ENCODE results near the gene RSPO1.

The RSPO1 gene

GRCh38 chr1:37656881-37657280, 22.2 kb upstream of the RSPO1 start:
- DNase-seq (ENCODE audit: low read depth in 2 of 2): no peak

GRCh38 chr1:37656026-37656425, 21.3 kb upstream of the RSPO1 start:
- no peak for DNase-seq (ENCODE audit: low read depth in 2 of 2)

- DNase-seq (ENCODE audit: low read depth in 2 of 2): no peak
Observed at GRCh38 chr1:37655274-37655673, 20.6 kb upstream of the RSPO1 start.

GRCh38 chr1:37653906-37654305, 19.2 kb upstream of the RSPO1 start:
- no peak for DNase-seq (ENCODE audit: low read depth in 2 of 2)

- no peak for DNase-seq (ENCODE audit: low read depth in 2 of 2)
Observed at GRCh38 chr1:37652976-37653375, 18.3 kb upstream of the RSPO1 start.

GRCh38 chr1:37651803-37652202, 17.1 kb upstream of the RSPO1 start:
- no peak for DNase-seq (ENCODE audit: low read depth in 2 of 2)

GRCh38 chr1:37650721-37651120, 16.0 kb upstream of the RSPO1 start:
- DNase-seq (ENCODE audit: low read depth in 2 of 2): no peak

GRCh38 chr1:37650173-37650572, 15.5 kb upstream of the RSPO1 start:
- DNase-seq (ENCODE audit: low read depth in 2 of 2): no peak

- no peak for DNase-seq (ENCODE audit: low read depth in 2 of 2)
Observed at GRCh38 chr1:37647281-37647680, 12.6 kb upstream of the RSPO1 start.

- no peak for DNase-seq (ENCODE audit: low read depth in 2 of 2)
Observed at GRCh38 chr1:37641059-37641458, 6.4 kb upstream of the RSPO1 start.

GRCh38 chr1:37636435-37636834, 1.7 kb upstream of the RSPO1 start:
- DNase-seq (ENCODE audit: low read depth in 2 of 2): no peak

GRCh38 chr1:37634992-37635902, 555 bp upstream of the RSPO1 start:
- no peak for DNase-seq (ENCODE audit: low read depth in 2 of 2)

- DNase-seq (ENCODE audit: low read depth in 2 of 2): no peak
Observed at GRCh38 chr1:37633938-37634243, 801 bp downstream of the RSPO1 start.

GRCh38 chr1:37633040-37633937, 1.4 kb downstream of the RSPO1 start:
- no peak for DNase-seq (ENCODE audit: low read depth in 2 of 2)

GRCh38 chr1:37631036-37631435, 3.7 kb downstream of the RSPO1 start:
- DNase-seq (ENCODE audit: low read depth in 2 of 2): no peak

- DNase-seq (ENCODE audit: low read depth in 2 of 2): no peak
Observed at GRCh38 chr1:37630426-37631028, 4.2 kb downstream of the RSPO1 start.

- DNase-seq (ENCODE audit: low read depth in 2 of 2): no peak
Observed at GRCh38 chr1:37629726-37630425, 4.8 kb downstream of the RSPO1 start.

GRCh38 chr1:37629008-37629407, 5.7 kb downstream of the RSPO1 start:
- no peak for DNase-seq (ENCODE audit: low read depth in 2 of 2)

- DNase-seq (ENCODE audit: low read depth in 2 of 2): no peak
Observed at GRCh38 chr1:37628026-37628556, 6.6 kb downstream of the RSPO1 start.

GRCh38 chr1:37622131-37622530, 12.6 kb downstream of the RSPO1 start:
- no peak for DNase-seq (ENCODE audit: low read depth in 2 of 2)

GRCh38 chr1:37621326-37621870, 13.3 kb downstream of the RSPO1 start:
- no peak for DNase-seq (ENCODE audit: low read depth in 2 of 2)

Measured in activated CD4-positive, alpha-beta T cell treated with anti-CD3 and anti-CD28 coated beads for 24 hours (primary cell).